NB4 (cell line): Measurements from ENCODE around the gene SPACDR.

Source experiments
- POLR2A ChIP-seq: IDR thresholded peaks from 2 replicates; pipeline ENCODE4 v1.6.1; 2011; ENCODE audit warnings: mild to moderate bottlenecking; ENCODE audit not compliant: insufficient read length; ENCODE audit errors: extremely low read depth
- TF ChIP-seq, protein P1 (sequence below): IDR thresholded peaks from one replicate; pipeline ENCODE4 v1.5.1; 2012; ENCODE audit warnings: low read depth, low read length
- TF ChIP-seq, protein P2 (sequence below): IDR thresholded peaks from 2 replicates; pipeline ENCODE4 v1.6.1; 2011; ENCODE audit warnings: low read depth, low read length

GRCh38 chr7:100482728-100483089 lies 18.6 kb upstream of the SPACDR start:
- TF ChIP-seq, protein P1, sequence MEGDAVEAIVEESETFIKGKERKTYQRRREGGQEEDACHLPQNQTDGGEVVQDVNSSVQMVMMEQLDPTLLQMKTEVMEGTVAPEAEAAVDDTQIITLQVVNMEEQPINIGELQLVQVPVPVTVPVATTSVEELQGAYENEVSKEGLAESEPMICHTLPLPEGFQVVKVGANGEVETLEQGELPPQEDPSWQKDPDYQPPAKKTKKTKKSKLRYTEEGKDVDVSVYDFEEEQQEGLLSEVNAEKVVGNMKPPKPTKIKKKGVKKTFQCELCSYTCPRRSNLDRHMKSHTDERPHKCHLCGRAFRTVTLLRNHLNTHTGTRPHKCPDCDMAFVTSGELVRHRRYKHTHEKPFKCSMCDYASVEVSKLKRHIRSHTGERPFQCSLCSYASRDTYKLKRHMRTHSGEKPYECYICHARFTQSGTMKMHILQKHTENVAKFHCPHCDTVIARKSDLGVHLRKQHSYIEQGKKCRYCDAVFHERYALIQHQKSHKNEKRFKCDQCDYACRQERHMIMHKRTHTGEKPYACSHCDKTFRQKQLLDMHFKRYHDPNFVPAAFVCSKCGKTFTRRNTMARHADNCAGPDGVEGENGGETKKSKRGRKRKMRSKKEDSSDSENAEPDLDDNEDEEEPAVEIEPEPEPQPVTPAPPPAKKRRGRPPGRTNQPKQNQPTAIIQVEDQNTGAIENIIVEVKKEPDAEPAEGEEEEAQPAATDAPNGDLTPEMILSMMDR = no peak
- TF ChIP-seq POLR2A = no peak
- TF ChIP-seq, protein P2, sequence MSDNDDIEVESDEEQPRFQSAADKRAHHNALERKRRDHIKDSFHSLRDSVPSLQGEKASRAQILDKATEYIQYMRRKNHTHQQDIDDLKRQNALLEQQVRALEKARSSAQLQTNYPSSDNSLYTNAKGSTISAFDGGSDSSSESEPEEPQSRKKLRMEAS = no peak
